ENCODE results near the gene NR2F1-AS1. TPM values are rescaled to one million over a fixed set of nuclear protein-coding genes. Genes with fewer than 3 reads are reported as not detected.
"Not testable (repeated sequence)": the region's sequence is repeated elsewhere in the genome, so short reads cannot be mapped to it uniquely, and the experiment has no call there.

NR2F1-AS1 gene
- total and polyA plus RNA-seq, 2 experiments from 2014 or later, result 0.45 to 0.49 TPM

- peak overlapping the region; percentile 19 for H3K4me3 ChIP-seq
- peaks cover 9% of the 10 kb centered on the region for H3K4me1 ChIP-seq (ENCODE audit: low read depth)
- no peaks in the 10 kb centered on the region for H3K9me3 ChIP-seq (ENCODE audit: low read depth)
- peak in 1 of 2 donors; percentile 48 for DNase-seq (ENCODE audit: low read depth in 1 of 2, low spot score in 1 of 2)
- no peak overlapping the region for H3K27ac ChIP-seq
- peaks cover 98% of the 10 kb centered on the region for H3K27me3 ChIP-seq
- no peaks in the 10 kb centered on the region for H3K36me3 ChIP-seq
- TF ChIP-seq CTCF (IDR thresholded peaks at IDR 0.05; ENCODE audit: low read depth, low read length), result peak; percentile 8
Measured at GRCh38 chr5:93570294-93571113, 10.5 kb downstream of the NR2F1-AS1 start.

- Histone ChIP-seq H3K27me3 (peaks cover 96% of the 10 kb centered on the region), H3K4me3 (no peak overlapping the region)
Measured at GRCh38 chr5:93569300-93570160, 11.5 kb downstream of the NR2F1-AS1 start.

GRCh38 chr5:93567424-93567823, 13.6 kb downstream of the NR2F1-AS1 start:
- Histone ChIP-seq H3K27ac (no peak overlapping the region), H3K27me3 (peaks cover 86% of the 10 kb centered on the region), H3K9me3 (ENCODE audit: low read depth) (no peaks in the 10 kb centered on the region), H3K4me3 (no peak overlapping the region), H3K4me1 (ENCODE audit: low read depth) (peaks cover 7% of the 10 kb centered on the region), H3K36me3 (no peaks in the 10 kb centered on the region)
- no peak for DNase-seq (ENCODE audit: low read depth in 1 of 2, low spot score in 1 of 2)
- TF ChIP-seq CTCF (IDR thresholded peaks at IDR 0.05; ENCODE audit: low read depth, low read length), result no peak

More at GRCh38 chr5:93569300-93570160, 11.5 kb downstream of the NR2F1-AS1 start:
- H3K36me3 ChIP-seq, result no peaks in the 10 kb centered on the region
- H3K9me3 ChIP-seq (ENCODE audit: low read depth), result no peaks in the 10 kb centered on the region
- no peak for DNase-seq (ENCODE audit: low read depth in 1 of 2, low spot score in 1 of 2)
- TF ChIP-seq CTCF (IDR thresholded peaks at IDR 0.05; ENCODE audit: low read depth, low read length), result no peak
- H3K27ac ChIP-seq, result no peak overlapping the region
- H3K4me1 ChIP-seq (ENCODE audit: low read depth), result peaks cover 9% of the 10 kb centered on the region

- Histone ChIP-seq H3K27me3 (peaks cover 73% of the 10 kb centered on the region), H3K36me3 (no peaks in the 10 kb centered on the region), H3K9me3 (ENCODE audit: low read depth) (no peaks in the 10 kb centered on the region), H3K4me1 (ENCODE audit: low read depth) (no peaks in the 10 kb centered on the region), H3K4me3 (no peak overlapping the region), H3K27ac (no peak overlapping the region)
- no peak for TF ChIP-seq CTCF (IDR thresholded peaks at IDR 0.05; ENCODE audit: low read depth, low read length)
- no peak for DNase-seq (ENCODE audit: low read depth in 1 of 2, low spot score in 1 of 2)
Measured at GRCh38 chr5:93566091-93566490, 14.9 kb downstream of the NR2F1-AS1 start.

- DNase-seq (ENCODE audit: low read depth in 1 of 2, low spot score in 1 of 2), result no peak
- H3K9me3 ChIP-seq (ENCODE audit: low read depth), result no peaks in the 10 kb centered on the region
Measured at GRCh38 chr5:93557021-93557604, 23.9 kb downstream of the NR2F1-AS1 start.

GRCh38 chr5:93549594-93549993, 31.4 kb downstream of the NR2F1-AS1 start:
- H3K4me1 ChIP-seq (ENCODE audit: low read depth); DNase-seq (ENCODE audit: low read depth in 1 of 2, low spot score in 1 of 2); H3K4me3 ChIP-seq; H3K27ac ChIP-seq; H3K36me3 ChIP-seq; H3K9me3 ChIP-seq (ENCODE audit: low read depth): not testable (repeated sequence)
- peaks cover 47% of the 10 kb centered on the region for H3K27me3 ChIP-seq

More at GRCh38 chr5:93557021-93557604, 23.9 kb downstream of the NR2F1-AS1 start:
- TF ChIP-seq CTCF (IDR thresholded peaks at IDR 0.05; ENCODE audit: low read depth, low read length), result no peak
- Histone ChIP-seq H3K27me3 (peaks cover 35% of the 10 kb centered on the region), H3K4me1 (ENCODE audit: low read depth) (no peaks in the 10 kb centered on the region), H3K27ac (no peak overlapping the region), H3K36me3 (no peaks in the 10 kb centered on the region), H3K4me3 (no peak overlapping the region)

Measured in cardiac muscle cell (in vitro differentiated cells and primary cell).